Thyroid gland (tissue), 4 donors: ENCODE data around the gene SSC4D.

Source experiments
- CTCF ChIP-seq, 6 experiments: fragments of 200-600 bp in 3 of 6; fragments of 450-650 bp in 3 of 6; sonication (generic) in 3 of 6; IDR thresholded peaks; one replicate each; pipeline ENCODE4 v1.5.1; 2016 to 2019; ENCODE audit warnings: antibody characterized with exemption in 6 of 6, mild to moderate bottlenecking in 2 of 6, inconsistent platforms in 1 of 6, moderate library complexity in 1 of 6
- POLR2A ChIP-seq, 2 donors: fragments of 450-650 bp; IDR thresholded peaks; one replicate each; pipeline ENCODE4 v1.6.1; 2017; ENCODE audit warnings: antibody characterized with exemption in 2 of 2, mild to moderate bottlenecking in 2 of 2, moderate library complexity in 1 of 2

- TF ChIP-seq POLR2A (IDR thresholded peaks at IDR 0.05), result no peak
- TF ChIP-seq CTCF (IDR thresholded peaks at IDR 0.05), result no peak
Measured at GRCh38 chr7:76351372-76351771, 58.1 kb downstream of the SSC4D start.
